OCI-M2 (cell line): Measurements from ENCODE around the gene CDKL5.

Source experiments
- DNase-seq: peaks from one replicate; lab custom pipeline; 2025; ENCODE audit not compliant: unreplicated experiment; lab: John Stamatoyannopoulos, UW

CDKL5 gene

GRCh38 chrX:18643243-18643642 is 217.8 kb downstream of the CDKL5 start:
- no peak for DNase-seq

- DNase-seq = no peak
Measured at GRCh38 chrX:18643853-18644252, 218.4 kb downstream of the CDKL5 start.

- DNase-seq = no peak
Measured at GRCh38 chrX:18647621-18648020, 222.2 kb downstream of the CDKL5 start.

GRCh38 chrX:18649498-18649951 is 224.1 kb downstream of the CDKL5 start:
- no peak for DNase-seq

- no peak for DNase-seq
Measured at GRCh38 chrX:18650662-18651061, 225.3 kb downstream of the CDKL5 start.

GRCh38 chrX:18652636-18653035 is 227.2 kb downstream of the CDKL5 start:
- no peak for DNase-seq

GRCh38 chrX:18654875-18655836 is 229.7 kb downstream of the CDKL5 start:
- DNase-seq = no peak

- no peak for DNase-seq
Measured at GRCh38 chrX:18661273-18661672, 235.9 kb downstream of the CDKL5 start.

- no peak for DNase-seq
Measured at GRCh38 chrX:18664947-18665346, 239.5 kb downstream of the CDKL5 start.

- DNase-seq = no peak
Measured at GRCh38 chrX:18666614-18667013, 241.2 kb downstream of the CDKL5 start.

- no peak for DNase-seq
Measured at GRCh38 chrX:18668071-18668835, 242.8 kb downstream of the CDKL5 start.

GRCh38 chrX:18672008-18672407 is 246.6 kb downstream of the CDKL5 start, which contains the start of gene RS1:
Gene RS1 (minus strand): TSS chrX:18672108. CDS start chrX:18672068, 40 bp downstream.
- DNase-seq = no peak

GRCh38 chrX:18674417-18674787 is 249.0 kb downstream of the CDKL5 start:
- no peak for DNase-seq

- DNase-seq = peak; percentile 94
Measured at GRCh38 chrX:18674788-18675735, 249.7 kb downstream of the CDKL5 start.

GRCh38 chrX:18676050-18676449 is 250.6 kb downstream of the CDKL5 start:
- no peak for DNase-seq

- no peak for DNase-seq
Measured at GRCh38 chrX:18676470-18676869, 251.1 kb downstream of the CDKL5 start.

GRCh38 chrX:18677161-18677869 is 251.9 kb downstream of the CDKL5 start:
- no peak for DNase-seq

GRCh38 chrX:18681996-18682395 is 256.6 kb downstream of the CDKL5 start:
- no peak for DNase-seq

GRCh38 chrX:18682979-18683387 is 257.6 kb downstream of the CDKL5 start:
- DNase-seq = no peak

- no peak for DNase-seq
Measured at GRCh38 chrX:18687856-18688495, 262.6 kb downstream of the CDKL5 start.
